K562 (cell line): ENCODE measurements around the gene DYNLT2. TPM values are rescaled to one million over a fixed set of nuclear protein-coding genes. Genes with fewer than 3 reads are reported as not detected.

Source experiments
- ATAC-seq: fragments of 200-7000 bp; cut with Tn5 transposase; 3 replicates; pipeline ENCODE4 v1.9.1; 2020; ENCODE audit warnings: moderate library complexity
- BruUV-seq: library from RNA; stranded (reverse); fragments of 400-500 nt; replicated peaks from 2 replicates; lab custom pipeline; 2021; lab: Mats Ljungman, UMichigan
- CTCF ChIA-PET: fragments of 300-600 bp; formaldehyde crosslinking; extraction: SDS; loops from one replicate; lab custom pipeline; 2021; ENCODE audit warnings: low intra/inter-chr PET ratio; lab: Yijun Ruan, JAX
- POLR2A ChIA-PET: fragments of 300-600, 350-650 bp; sonication (Branson Sonifier 250); formaldehyde crosslinking; extraction: SDS; loops from one replicate; lab custom pipeline; 2021; ENCODE audit warnings: antibody characterized with exemption, inconsistent platforms; lab: Yijun Ruan, JAX
- DNase-seq, 4 experiments: peaks; one replicate each; pipeline versions ENCODE4 v3.0.0 to v3.0.0-alpha.2; 2011 to 2018; ENCODE audit warnings: low spot score in 3 of 4, mixed read lengths in 3 of 4; ENCODE audit errors: extremely low read depth in 1 of 4
- FAIRE-seq: peaks from 2 replicates; lab custom pipeline; 2011; peaks lifted over from hg19 to GRCh38; lab: Jason Lieb, UNC
- H2AFZ ChIP-seq: 2 replicates; pipeline ENCODE4 v1.6.0; 2011; ENCODE audit warnings: low read depth, low read length, control low read depth, inconsistent platforms
- H3K27ac ChIP-seq: fragments of 200-600 bp; 3 replicates; pipeline ENCODE4 v1.8.0; 2011; ENCODE audit warnings: low read depth, mild to moderate bottlenecking, control low read depth, inconsistent platforms, low read length, moderate library complexity, mixed read lengths; ENCODE audit errors: extremely low read depth
- H3K27me3 ChIP-seq, 2 experiments: fragments of 300-600 bp in 1 of 2; 2 replicates in 1 of 2; 3 replicates in 1 of 2; pipeline versions ENCODE4 v1.6.0 to v1.8.0; 2011; ENCODE audit warnings: inconsistent platforms in 2 of 2, low read length in 2 of 2, mild to moderate bottlenecking in 1 of 2, mixed read lengths in 1 of 2, moderate library complexity in 1 of 2; ENCODE audit not compliant: control insufficient read depth in 2 of 2, insufficient read depth in 2 of 2
- H3K36me3 ChIP-seq: fragments of 300-600 bp; 3 replicates; pipeline ENCODE4 v1.8.0; 2011; ENCODE audit warnings: mild to moderate bottlenecking, low read length, inconsistent platforms; ENCODE audit not compliant: control insufficient read depth, insufficient read depth
- H3K4me1 ChIP-seq, 2 experiments: fragments of 200-600 bp in 1 of 2; replicated peaks in 1 of 2; 2 replicates in 1 of 2; 3 replicates in 1 of 2; pipeline versions ENCODE4 v1.5.1 to v1.8.0; 2011; ENCODE audit warnings: inconsistent platforms in 2 of 2, low read length in 2 of 2, mild to moderate bottlenecking in 1 of 2, mixed read lengths in 1 of 2, moderate library complexity in 1 of 2; ENCODE audit not compliant: control insufficient read depth in 2 of 2, insufficient read depth in 2 of 2
- H3K4me2 ChIP-seq: 2 replicates; pipeline ENCODE4 v1.6.1; 2011; ENCODE audit warnings: low read length, control low read depth, inconsistent platforms, mixed read lengths; ENCODE audit not compliant: insufficient read depth
- H3K4me3 ChIP-seq: fragments of 200-600 bp; sonication (generic), shearing (Covaris generic); 2 replicates; pipeline ENCODE4 v1.5.1; 2016; ENCODE audit warnings: control low read depth, inconsistent platforms
- H3K79me2 ChIP-seq: fragments of 200-600 bp; 3 replicates; pipeline ENCODE4 v1.8.0; 2011; ENCODE audit warnings: low read length, inconsistent platforms; ENCODE audit not compliant: control insufficient read depth, insufficient read depth
- H3K9ac ChIP-seq, 2 experiments: 2 replicates each; pipeline versions ENCODE4 v1.6.0 to v1.6.1; 2011; ENCODE audit warnings: low read depth in 2 of 2, low read length in 2 of 2, control low read depth in 1 of 2, inconsistent platforms in 1 of 2, mild to moderate bottlenecking in 1 of 2, mixed read lengths in 1 of 2; ENCODE audit not compliant: insufficient read depth in 1 of 2
- H3K9me1 ChIP-seq: one replicate; pipeline ENCODE4 v1.6.0; 2011; ENCODE audit warnings: inconsistent platforms, mild to moderate bottlenecking, low read length, moderate library complexity; ENCODE audit not compliant: control insufficient read depth, insufficient read depth
- H3K9me3 ChIP-seq: replicated peaks from 2 replicates; pipeline ENCODE4 v1.5.1; 2011; ENCODE audit warnings: low read depth, low read length, inconsistent platforms; ENCODE audit not compliant: control insufficient read depth, insufficient read depth
- H4K20me1 ChIP-seq: replicated peaks from 2 replicates; pipeline ENCODE4 v1.6.1; 2011; ENCODE audit warnings: low read length, inconsistent platforms, mixed read lengths; ENCODE audit not compliant: control insufficient read depth, insufficient read depth
- DACH1 ChIP-seq: fragments of 450-650 bp; IDR thresholded peaks from 2 replicates; pipeline ENCODE4 v1.6.1; 2018; ENCODE audit not compliant: partially characterized antibody
- GABPA ChIP-seq: fragments of 200-800 bp; sonication (Bioruptor generic); conservative IDR thresholded peaks from 2 replicates; pipeline ENCODE4 v1.6.1; 2016; ENCODE audit warnings: low read depth, missing genetic modification characterization, missing compliant biosample characterization
- ILF3 ChIP-seq: fragments of 450-650 bp; IDR thresholded peaks from 2 replicates; pipeline ENCODE4 v1.6.1; 2018; ENCODE audit warnings: antibody characterized with exemption, mild to moderate bottlenecking, moderate library complexity, borderline replicate concordance
- THAP7 ChIP-seq: fragments of 250-450 bp; sonication (Bioruptor Pico); IDR thresholded peaks from 2 replicates; pipeline ENCODE4 v1.5.0; 2021
- ZBTB5 ChIP-seq: fragments of 450-650 bp; IDR thresholded peaks from 2 replicates; pipeline ENCODE4 v1.6.1; 2017; ENCODE audit warnings: antibody characterized with exemption
- ZNF589 ChIP-seq: fragments of 200-800 bp; sonication (Bioruptor generic); IDR thresholded peaks from 2 replicates; pipeline ENCODE4 v1.6.1; 2016; ENCODE audit warnings: low read depth, missing genetic modification characterization, missing compliant biosample characterization
- WGBS: fragments of 100-300 bp; shearing (Covaris generic); methylation state at CpG from one replicate; pipeline ENCODE4 v1.1.6; 2016; ENCODE audit warnings: low coverage, mixed read lengths; ENCODE audit not compliant: insufficient coverage; ENCODE audit errors: missing lambda C conversion rate; 5-methylcytosine and 5-hydroxymethylcytosine counted together
- in situ Hi-C: fragments of 300-500 bp; cut with MboI; formaldehyde crosslinking; loops from 4 replicates; pipeline ENCODE4 v1.15.0; 2018; ENCODE audit warnings: inconsistent platforms, mixed read lengths
- intact Hi-C: fragments of 100-400 bp; cut with micrococcal nuclease; formaldehyde crosslinking; loops from 2 replicates; pipeline ENCODE4 v1.14.2; 2022
- polyA plus RNA-seq, 8 experiments: library from polyadenylated mRNA; depleted of rRNA in 4 of 8; stranded (reverse) in 5 of 8; unstranded in 3 of 8; fragments of >200 nt; fragmentation: Nextera tagmentation in 2 of 8; fragmentation: Illumina TruSeq in 1 of 8; extraction: Ambion mirVana in 2 of 8; extraction: Trizol in 1 of 8; gene quantifications; 2 replicates each; pipeline versions ENCODE4 v1.2.1 to v1.2.3, GENCODE V29; 2011 to 2014; ENCODE audit warnings: inconsistent platforms in 1 of 8, missing spikeins in 1 of 8
- total RNA-seq, 7 experiments: library from RNA; depleted of rRNA in 6 of 7; stranded (reverse); fragments of >200 nt in 6 of 7; fragmentation: Illumina TruSeq in 2 of 7; extraction: Trizol in 2 of 7; gene quantifications; 2 replicates each; pipeline versions ENCODE4 v1.2.1 to v1.2.3, GENCODE V29; 2011 to 2021; ENCODE audit warnings: low replicate concordance in 1 of 7

DYNLT2 gene
- total and polyA plus RNA-seq, 9 of the 15 experiments (the other 6 are each of a cell fraction or from before 2014, with no cell fraction given), result 2.0 to 12.8 (median 6.3) TPM

- no peaks in the 10 kb centered on the region for H3K79me2 ChIP-seq
- ATAC-seq (no peak), FAIRE-seq (no peak), DNase-seq (no peak)
- in situ Hi-C loops, result no loop called here
- intact Hi-C loops, result no loop called here
- WGBS, result 68% methylated on average over 5 of the region's 5 CpGs
- no peak overlapping the region for H3K4me3 ChIP-seq
- TF ChIP-seq GABPA (tag), result no peak
- TF ChIP-seq THAP7 (CRISPR knock-in tag), result no peak
- TF ChIP-seq DACH1, result no peak
- TF ChIP-seq ILF3, result no peak
- no peak for TF ChIP-seq ZBTB5
- no peak for TF ChIP-seq ZNF589 (CRISPR knock-in tag)
- TF ChIP-seq, all 486 proteins: peak for 0
- Histone ChIP-seq H3K4me1 (no peaks in the 10 kb centered on the region), H4K20me1 (no peaks in the 10 kb centered on the region), H3K9me1 (no peaks in the 10 kb centered on the region), H3K9ac (no peak overlapping the region), H3K4me2 (no peak overlapping the region), H3K27ac (no peak overlapping the region), H2AFZ (no peak overlapping the region), H3K9me3 (no peaks in the 10 kb centered on the region), H3K27me3 (no peaks in the 10 kb centered on the region), H3K36me3 (peaks cover 55% of the 10 kb centered on the region)
- CTCF ChIA-PET, result no interaction called here
- BruUV-seq, result no TSS peak
- POLR2A ChIA-PET, result no interaction called here
These were observed 14.9 kb upstream of the DYNLT2 start for GRCh38 chr6:169766232-169766631.
